ENCODE data around the gene TMX3. TPM values are rescaled to one million over a fixed set of nuclear protein-coding genes. Genes with fewer than 3 reads are reported as not detected.

The TMX3 gene, protein sequence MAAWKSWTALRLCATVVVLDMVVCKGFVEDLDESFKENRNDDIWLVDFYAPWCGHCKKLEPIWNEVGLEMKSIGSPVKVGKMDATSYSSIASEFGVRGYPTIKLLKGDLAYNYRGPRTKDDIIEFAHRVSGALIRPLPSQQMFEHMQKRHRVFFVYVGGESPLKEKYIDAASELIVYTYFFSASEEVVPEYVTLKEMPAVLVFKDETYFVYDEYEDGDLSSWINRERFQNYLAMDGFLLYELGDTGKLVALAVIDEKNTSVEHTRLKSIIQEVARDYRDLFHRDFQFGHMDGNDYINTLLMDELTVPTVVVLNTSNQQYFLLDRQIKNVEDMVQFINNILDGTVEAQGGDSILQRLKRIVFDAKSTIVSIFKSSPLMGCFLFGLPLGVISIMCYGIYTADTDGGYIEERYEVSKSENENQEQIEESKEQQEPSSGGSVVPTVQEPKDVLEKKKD
- 10 to 100 TPM; 19.1 to 44.0 (median 25.3) TPM for total RNA-seq

DNA sequence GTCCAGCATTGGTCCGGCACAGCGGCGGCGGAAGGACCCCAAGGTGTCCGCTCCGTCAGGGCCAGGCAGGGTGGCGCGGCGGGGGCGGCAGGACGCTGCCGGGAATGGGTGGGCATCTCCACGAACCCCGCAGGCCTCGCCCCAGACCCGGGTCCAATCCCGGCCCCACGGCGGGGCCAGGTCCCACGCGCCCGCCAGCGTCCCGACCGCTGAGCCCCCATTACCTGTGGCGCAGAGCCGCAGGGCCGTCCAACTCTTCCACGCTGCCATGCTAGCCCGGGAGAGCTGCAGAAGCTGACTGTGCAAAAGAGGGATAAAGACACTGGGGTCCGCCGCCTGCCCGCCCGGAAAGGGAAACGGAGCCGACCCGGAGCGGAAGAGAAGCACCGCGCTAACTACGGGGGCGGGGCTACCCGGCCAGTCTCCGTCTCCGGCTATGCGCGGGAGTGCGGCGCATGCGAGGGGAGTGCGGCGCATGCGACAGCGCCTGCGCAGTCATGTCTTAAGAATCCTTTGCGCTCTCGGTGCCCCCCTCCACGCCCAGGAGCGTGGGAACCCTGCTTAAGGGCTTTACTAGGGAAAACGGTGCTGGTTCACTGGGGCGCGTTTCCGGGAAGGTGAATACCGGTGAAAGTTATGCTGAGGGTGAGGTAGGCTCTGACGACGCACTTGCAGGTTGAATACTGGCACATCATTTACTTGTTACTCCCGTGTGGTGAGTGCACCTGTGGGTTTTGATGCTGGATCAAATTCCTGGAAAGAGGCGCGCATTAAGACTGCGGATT is at the start of gene TMX3:
Gene TMX3 (minus strand): TSS at position 397 of the 785 bp plus-strand sequence. CDS start 127 bp downstream, at position 270.
- peak; percentile 91 for DNase-seq (ENCODE audit: low spot score in 2 of 2)
- Histone ChIP-seq H3K27me3 (no peaks in the 10 kb centered on the region), H3K36me3 (peaks cover 25% of the 10 kb centered on the region), H3K27ac (peak within 1 kb of the TSS; percentile 83), H3K4me1 (peaks cover 22% of the 10 kb centered on the region), H3K4me3 (peak within 1 kb of the TSS; percentile 98), H3K9me3 (no peaks in the 10 kb centered on the region)
- TF ChIP-seq, protein P1, sequence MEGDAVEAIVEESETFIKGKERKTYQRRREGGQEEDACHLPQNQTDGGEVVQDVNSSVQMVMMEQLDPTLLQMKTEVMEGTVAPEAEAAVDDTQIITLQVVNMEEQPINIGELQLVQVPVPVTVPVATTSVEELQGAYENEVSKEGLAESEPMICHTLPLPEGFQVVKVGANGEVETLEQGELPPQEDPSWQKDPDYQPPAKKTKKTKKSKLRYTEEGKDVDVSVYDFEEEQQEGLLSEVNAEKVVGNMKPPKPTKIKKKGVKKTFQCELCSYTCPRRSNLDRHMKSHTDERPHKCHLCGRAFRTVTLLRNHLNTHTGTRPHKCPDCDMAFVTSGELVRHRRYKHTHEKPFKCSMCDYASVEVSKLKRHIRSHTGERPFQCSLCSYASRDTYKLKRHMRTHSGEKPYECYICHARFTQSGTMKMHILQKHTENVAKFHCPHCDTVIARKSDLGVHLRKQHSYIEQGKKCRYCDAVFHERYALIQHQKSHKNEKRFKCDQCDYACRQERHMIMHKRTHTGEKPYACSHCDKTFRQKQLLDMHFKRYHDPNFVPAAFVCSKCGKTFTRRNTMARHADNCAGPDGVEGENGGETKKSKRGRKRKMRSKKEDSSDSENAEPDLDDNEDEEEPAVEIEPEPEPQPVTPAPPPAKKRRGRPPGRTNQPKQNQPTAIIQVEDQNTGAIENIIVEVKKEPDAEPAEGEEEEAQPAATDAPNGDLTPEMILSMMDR (IDR thresholded peaks at IDR 0.05) = no peak
- peak in 1 of 3 donors; percentile 23 for TF ChIP-seq POLR2AphosphoS5 (IDR thresholded peaks at IDR 0.05)
- WGBS = under 1% methylated on average over 38 of the region's 70 CpGs

DNA sequence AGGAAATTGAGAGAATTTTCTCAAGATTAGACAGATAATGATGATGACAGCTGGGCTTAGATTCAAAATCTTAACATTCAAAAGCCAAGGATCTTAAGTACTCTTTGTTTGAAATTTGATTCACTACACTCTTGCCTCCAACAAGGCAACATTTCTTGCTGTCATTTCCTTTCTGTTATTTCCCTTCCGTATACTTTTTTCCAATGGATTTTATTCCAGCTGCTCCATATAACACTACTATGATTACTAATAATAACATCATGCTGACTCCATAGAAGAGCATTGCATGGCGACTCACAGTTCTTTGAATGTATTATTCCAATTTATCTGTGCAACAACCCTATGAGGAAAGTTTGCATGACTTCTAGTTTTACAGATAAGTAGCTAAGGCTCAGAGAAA is 49.1 kb upstream of the TMX3 start:
- TF ChIP-seq POLR2AphosphoS5 (IDR thresholded peaks at IDR 0.05) = no peak
- TF ChIP-seq, protein P1 (IDR thresholded peaks at IDR 0.05) = no peak
- no peak for TF ChIP-seq EP300 (IDR thresholded peaks at IDR 0.05)
- no peak for TF ChIP-seq POLR2A (IDR thresholded peaks at IDR 0.05)
- WGBS = 78% methylated on average over 2 of the region's 2 CpGs
- Histone ChIP-seq H3K36me3 (no peaks in the 10 kb centered on the region), H3K27me3 (no peaks in the 10 kb centered on the region), H3K27ac (no peak overlapping the region), H3K4me1 (no peaks in the 10 kb centered on the region), H3K4me3 (no peak overlapping the region), H3K9me3 (no peaks in the 10 kb centered on the region)
- DNase-seq (ENCODE audit: low spot score in 2 of 2) = no peak

DNA sequence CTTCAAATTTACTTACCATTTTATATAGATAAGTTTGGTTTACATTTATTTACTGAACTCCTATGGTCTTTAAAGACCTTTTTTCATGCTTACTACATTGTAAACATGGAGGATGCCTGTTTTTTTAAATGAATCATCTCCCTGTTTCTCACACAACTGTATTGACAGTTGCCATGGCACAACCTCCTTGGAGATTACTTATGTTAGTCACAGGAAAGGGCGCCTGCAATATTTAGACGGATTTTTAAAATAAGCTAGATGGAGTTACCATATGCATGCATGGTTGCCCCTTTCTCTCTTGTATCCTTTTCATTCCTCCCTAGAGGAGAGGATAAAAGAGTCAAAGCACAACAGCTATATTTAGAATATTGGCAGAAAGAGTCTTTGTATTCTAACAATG is 48.2 kb upstream of the TMX3 start:
- no peak overlapping the region for H3K27ac ChIP-seq
- H3K27me3 ChIP-seq = no peaks in the 10 kb centered on the region
- no peak for DNase-seq (ENCODE audit: low spot score in 2 of 2)
- H3K4me3 ChIP-seq = no peak overlapping the region
- WGBS = 86% methylated on average over 2 of the region's 2 CpGs
- H3K9me3 ChIP-seq = peaks cover 3% of the 10 kb centered on the region
- no peaks in the 10 kb centered on the region for H3K36me3 ChIP-seq
- no peaks in the 10 kb centered on the region for H3K4me1 ChIP-seq
- TF ChIP-seq, protein P1 (IDR thresholded peaks at IDR 0.05) = no peak
- TF ChIP-seq POLR2A (IDR thresholded peaks at IDR 0.05) (no peak), POLR2AphosphoS5 (IDR thresholded peaks at IDR 0.05) (no peak), EP300 (IDR thresholded peaks at IDR 0.05) (no peak)

DNA sequence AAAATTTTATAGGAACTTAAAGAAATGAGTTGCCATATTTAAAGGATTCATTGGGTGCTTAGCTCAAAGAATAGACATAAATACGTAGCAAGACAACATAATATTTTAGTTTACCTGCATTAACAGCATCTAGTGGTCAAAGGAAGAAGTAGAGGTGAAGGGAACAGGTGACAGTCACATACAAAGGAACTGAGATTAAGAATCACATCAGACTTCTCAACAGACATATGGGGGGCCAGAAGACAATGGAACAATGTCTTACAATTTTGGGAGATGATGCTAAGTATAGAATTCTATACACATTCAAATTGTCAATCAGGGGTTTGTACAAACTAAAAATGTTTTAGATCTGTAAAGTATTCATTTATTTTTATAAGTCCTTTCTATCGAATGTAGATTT is 44.4 kb upstream of the TMX3 start:
- peaks cover 3% of the 10 kb centered on the region for H3K9me3 ChIP-seq
- 89% methylated on average over 2 of the region's 2 CpGs for WGBS
- no peak for TF ChIP-seq POLR2AphosphoS5 (IDR thresholded peaks at IDR 0.05)
- TF ChIP-seq, protein P1 (IDR thresholded peaks at IDR 0.05) = no peak
- no peak for TF ChIP-seq EP300 (IDR thresholded peaks at IDR 0.05)
- TF ChIP-seq POLR2A (IDR thresholded peaks at IDR 0.05) = no peak
- no peak overlapping the region for H3K4me3 ChIP-seq
- H3K4me1 ChIP-seq = no peaks in the 10 kb centered on the region
- H3K36me3 ChIP-seq = no peaks in the 10 kb centered on the region
- no peak overlapping the region for H3K27ac ChIP-seq
- DNase-seq (ENCODE audit: low spot score in 2 of 2) = no peak
- no peaks in the 10 kb centered on the region for H3K27me3 ChIP-seq

DNA sequence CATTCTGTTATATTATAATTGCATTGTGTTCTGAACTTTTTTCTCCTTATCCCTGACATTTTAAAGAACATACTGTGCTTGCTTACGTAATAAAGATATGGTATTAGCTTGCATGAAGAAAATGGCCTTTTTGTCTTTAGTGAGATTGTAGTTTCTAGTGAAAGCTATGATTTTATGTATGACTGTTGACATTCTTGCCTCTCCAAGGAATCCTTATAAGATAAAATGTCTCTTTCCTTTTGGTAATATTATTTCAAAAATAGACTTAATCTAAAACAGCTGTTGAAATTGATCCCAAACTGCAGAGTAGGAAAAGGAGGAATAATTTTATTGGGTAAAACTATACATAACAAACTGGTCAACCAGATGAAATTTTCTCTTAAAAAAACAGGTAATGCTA is 42.2 kb upstream of the TMX3 start:
- H3K27me3 ChIP-seq = no peaks in the 10 kb centered on the region
- no peak overlapping the region for H3K27ac ChIP-seq
- TF ChIP-seq, protein P1 (IDR thresholded peaks at IDR 0.05) = no peak
- TF ChIP-seq POLR2AphosphoS5 (IDR thresholded peaks at IDR 0.05) = no peak
- no peak for TF ChIP-seq POLR2A (IDR thresholded peaks at IDR 0.05)
- TF ChIP-seq EP300 (IDR thresholded peaks at IDR 0.05) = no peak
- no peaks in the 10 kb centered on the region for H3K4me1 ChIP-seq
- 71% methylated on average over 1 of the region's 1 CpG for WGBS
- no peak for DNase-seq (ENCODE audit: low spot score in 2 of 2)
- H3K4me3 ChIP-seq = no peak overlapping the region
- peaks cover 3% of the 10 kb centered on the region for H3K9me3 ChIP-seq
- no peaks in the 10 kb centered on the region for H3K36me3 ChIP-seq
